ENCODE data around the gene IFT27.
A peak's percentile ranks its signal among the peaks of the same experiment; 100 is the strongest.
"Not testable (repeated sequence)": the region's sequence is repeated elsewhere in the genome, so short reads cannot be mapped to it uniquely, and the experiment has no call there.

The IFT27 gene

DNA sequence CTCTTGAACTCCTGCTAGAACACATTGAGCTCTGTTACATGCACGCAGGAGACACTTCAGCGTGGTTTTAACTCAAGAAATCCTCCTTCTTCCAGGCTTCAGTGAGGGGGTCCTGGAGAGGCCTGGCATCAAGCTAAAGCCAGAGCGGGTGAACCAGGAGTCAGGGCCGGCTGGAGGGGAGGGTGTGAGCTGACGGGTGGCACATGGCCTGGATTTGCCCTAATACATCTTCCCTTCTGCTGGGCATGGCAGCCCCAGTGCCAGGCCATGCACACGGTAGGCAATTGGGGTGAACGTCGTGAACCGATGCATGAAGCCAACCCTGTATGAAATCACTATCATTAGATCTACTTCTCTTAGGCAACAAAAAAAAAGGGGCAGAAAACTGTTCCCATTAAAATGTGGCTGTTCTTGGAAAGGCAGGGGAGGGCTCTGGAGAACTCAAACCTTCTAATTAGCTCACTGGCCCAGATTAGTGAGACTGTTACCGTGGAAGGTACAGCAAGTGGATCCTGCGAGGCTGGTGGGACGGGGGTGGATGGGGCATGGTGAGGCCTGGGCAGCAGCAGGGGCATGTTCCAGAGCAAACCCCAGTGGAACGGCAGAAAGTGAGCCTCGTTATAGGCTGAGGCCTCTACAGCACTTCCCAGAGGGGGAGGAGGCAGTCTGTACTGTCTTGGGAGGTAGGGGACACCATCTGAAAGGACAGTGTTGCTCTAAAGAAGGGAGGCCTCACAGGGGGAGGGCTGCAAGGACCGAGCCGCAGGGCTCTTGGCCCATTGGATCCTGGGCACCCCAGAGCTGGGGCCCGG is 10.6 kb downstream of the IFT27 start:
- DNase-seq (ENCODE audit: low read depth in 2 of 2): no peak

GRCh38 chr22:36764641-36765040 is 11.3 kb downstream of the IFT27 start:
- no peak for DNase-seq (ENCODE audit: low read depth in 2 of 2)

- no peak for DNase-seq (ENCODE audit: low read depth in 2 of 2)
Measured at GRCh38 chr22:36764060-36764459, 11.9 kb downstream of the IFT27 start.

GRCh38 chr22:36763576-36763975 is 12.3 kb downstream of the IFT27 start:
- no peak for DNase-seq (ENCODE audit: low read depth in 2 of 2)

DNA sequence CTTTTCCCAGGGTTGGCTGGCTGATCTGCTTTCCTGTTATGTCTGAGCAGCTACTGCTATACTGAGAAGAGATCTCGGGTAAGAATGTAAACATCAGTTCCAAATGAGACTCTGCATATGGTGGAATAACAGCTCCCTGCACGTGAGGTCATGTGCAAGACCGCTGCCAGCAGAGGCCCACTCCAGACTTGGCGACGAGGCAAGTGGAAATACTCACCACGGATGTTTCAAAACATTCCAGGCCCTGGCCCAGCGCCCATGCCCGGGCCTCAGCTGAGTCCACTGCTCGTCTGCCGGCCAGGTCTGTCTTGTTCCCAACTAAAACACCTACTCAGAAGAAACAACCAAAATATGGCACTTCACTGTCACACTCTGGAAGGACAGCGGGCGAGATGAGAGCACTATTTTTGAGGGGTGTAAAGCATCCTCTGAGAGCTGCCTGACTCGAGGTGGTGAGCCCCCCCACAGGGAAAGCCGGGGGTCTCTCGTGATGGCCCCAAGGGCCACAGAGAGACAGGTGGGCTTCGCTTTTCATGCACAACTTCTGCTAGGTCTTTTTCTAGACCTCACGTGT is 13.1 kb downstream of the IFT27 start:
- no peak for DNase-seq (ENCODE audit: low read depth in 2 of 2)

- DNase-seq (ENCODE audit: low read depth in 2 of 2): no peak
Measured at GRCh38 chr22:36761553-36762240, 14.2 kb downstream of the IFT27 start.

DNA sequence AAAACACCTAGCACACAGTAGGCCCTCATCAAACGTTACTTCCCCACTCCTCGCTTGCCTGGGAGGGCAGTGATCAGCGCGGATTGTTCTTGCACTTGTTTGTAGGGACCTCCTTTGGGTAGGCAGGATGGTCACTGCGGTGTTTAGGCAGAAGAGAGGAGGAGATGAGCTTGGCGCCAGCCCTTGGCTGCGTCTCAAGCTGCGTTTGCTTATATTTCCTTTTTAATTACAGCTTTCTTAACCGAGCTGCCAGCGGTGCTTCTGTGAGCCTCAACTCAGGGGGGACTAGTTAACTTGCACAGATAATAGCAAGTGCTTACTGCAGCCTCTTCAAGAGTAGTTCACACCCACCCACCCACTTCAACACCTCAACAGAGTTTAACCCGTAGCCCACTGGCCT is 15.1 kb downstream of the IFT27 start:
- no peak for DNase-seq (ENCODE audit: low read depth in 2 of 2)

- no peak for DNase-seq (ENCODE audit: low read depth in 2 of 2)
Measured at GRCh38 chr22:36759481-36760159, 16.3 kb downstream of the IFT27 start.

DNA sequence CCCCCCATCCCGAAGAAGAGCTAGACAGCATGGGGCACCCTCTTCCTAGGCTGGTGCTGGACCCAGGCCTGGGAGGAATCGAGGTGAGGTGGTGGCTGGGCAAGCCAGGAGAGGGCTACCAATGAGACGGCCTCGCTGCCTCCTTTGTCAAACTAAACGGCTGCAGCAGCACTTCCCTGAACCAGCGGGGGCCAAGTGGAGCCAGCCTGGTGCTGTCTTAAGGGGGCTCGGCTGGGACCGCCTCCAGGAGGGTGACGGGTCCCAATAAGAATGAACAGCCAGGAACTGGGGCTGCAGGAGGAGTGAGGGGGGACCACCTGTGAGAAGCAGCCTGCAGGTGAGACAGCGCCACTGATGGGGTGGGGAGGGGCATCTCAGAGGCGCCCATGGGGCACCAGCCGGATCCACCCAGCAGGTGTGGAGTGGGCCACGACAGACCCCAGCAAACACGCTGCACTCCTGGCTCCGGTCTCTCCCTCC is 17.1 kb downstream of the IFT27 start:
- no peak for DNase-seq (ENCODE audit: low read depth in 2 of 2)

GRCh38 chr22:36757668-36758211 is 18.2 kb downstream of the IFT27 start:
- DNase-seq (ENCODE audit: low read depth in 2 of 2): peak; percentile 45 to 47

DNA sequence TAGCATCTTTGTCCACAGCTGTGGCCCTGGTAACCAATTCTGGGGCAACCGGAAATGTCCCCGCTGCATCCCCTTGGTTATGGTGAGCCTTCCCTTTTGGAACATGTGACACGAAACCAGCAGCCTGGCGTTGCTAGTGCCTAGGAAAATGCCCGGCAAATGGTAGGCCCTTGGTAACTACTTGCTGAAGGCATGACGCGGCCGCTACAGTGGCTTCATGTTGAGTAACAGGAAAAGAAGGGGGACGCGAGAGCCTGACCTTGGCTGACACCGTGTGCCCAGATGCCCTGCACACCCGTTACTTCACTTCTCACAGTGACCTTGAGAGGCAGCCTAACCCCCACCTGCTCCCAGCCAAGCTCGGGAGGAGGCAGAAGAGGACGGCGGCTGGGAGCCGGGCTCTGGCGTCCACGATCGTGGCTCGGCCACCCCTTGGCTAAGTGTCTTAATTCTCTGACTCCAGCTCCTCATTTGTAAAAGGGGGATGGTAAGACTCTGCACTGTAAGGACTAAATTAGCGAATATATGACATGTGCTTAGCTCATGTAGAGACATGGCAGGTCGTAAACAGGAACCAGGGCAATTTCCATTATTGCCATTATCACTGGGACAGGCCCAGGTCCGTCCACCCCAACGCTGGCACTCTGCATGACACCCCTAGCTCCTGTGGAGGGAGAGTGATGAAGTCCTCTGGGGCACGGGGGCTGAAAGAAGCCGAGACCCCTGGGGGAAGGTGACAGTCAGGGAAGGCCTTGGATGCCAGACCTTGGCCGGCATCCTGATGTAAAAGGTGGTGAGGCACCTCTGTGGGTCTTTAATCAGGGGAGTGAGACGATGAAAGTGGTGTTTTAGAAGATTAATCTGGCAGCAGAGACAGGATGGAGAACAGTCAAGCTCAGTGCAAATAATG is 18.9 kb downstream of the IFT27 start:
- DNase-seq (ENCODE audit: low read depth in 2 of 2): no peak

DNA sequence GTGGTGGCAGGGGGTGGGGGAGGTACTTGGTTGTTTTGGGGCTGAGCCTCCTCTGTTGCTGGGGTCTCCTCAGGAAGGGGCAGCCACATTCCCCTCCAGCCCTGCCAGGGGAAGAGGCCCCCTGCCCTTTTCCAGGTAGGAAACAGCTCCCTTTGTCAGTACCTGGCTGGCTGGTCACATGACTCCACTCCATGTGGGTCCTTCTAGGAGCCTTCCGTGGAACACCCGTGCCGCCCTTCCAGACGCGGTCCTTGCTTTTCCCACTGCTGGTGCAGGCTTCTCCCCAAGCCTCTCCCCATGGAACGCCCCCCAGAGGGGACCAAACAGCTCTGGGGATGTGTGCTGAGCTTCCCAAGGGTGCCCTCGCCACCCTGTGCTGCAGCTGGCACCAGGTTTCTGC is 19.9 kb downstream of the IFT27 start:
- DNase-seq (ENCODE audit: low read depth in 2 of 2): no peak

- no peak for DNase-seq (ENCODE audit: low read depth in 2 of 2)
Measured at GRCh38 chr22:36755316-36755715, 20.6 kb downstream of the IFT27 start.

- DNase-seq (ENCODE audit: low read depth in 2 of 2): not testable (repeated sequence)
Measured at GRCh38 chr22:36754881-36755280, 21.0 kb downstream of the IFT27 start.

DNA sequence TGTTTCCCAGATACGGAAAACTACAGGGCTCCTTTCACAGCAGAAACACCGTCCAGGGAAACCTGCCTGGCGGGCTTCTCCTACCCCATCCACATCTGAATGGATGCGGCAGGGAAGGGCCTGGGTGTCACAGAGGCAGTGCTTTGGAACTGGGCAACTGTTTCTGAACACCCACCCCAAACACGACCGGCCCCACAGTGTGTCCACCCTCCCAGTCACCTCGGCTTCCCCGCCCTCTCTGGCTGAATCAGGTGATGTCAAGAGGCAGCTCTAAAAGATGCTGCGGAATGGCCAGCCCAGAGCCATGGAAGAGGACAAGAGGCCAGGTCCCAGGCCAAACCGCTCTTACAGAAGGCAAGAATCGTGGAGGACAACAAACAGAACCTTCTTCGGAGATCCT is 22.0 kb downstream of the IFT27 start:
- DNase-seq (ENCODE audit: low read depth in 2 of 2): no peak

GRCh38 chr22:36753120-36753802 is 22.7 kb downstream of the IFT27 start:
- no peak for DNase-seq (ENCODE audit: low read depth in 2 of 2)

DNA sequence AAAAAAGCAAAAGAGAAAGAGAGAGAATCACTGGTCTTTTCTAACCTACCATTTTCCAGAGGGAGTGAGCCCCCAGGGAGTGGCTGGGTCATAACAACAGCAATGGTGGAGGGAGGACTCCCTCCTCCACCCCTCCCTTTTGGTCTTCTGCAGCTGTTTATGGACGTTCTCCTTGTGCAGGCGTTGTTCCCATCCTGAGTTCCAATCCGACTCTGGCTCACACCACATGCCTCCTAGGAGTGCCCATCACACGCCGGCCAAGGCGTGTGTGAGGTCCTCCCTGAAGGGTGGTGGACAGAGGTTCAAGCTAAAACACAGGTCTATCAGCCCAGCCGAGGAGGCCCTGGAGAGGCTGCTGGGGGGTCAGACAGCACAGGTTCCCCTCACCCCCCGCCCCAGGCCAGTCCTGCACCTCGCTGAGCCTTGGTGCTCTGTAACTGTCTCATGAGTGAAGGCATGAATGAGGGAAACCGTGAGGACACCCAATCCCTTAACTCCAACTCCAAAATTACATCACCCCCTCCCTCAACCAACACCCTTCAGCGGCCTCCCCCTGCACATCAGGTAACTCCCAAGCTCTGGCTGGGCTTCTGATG is 29.4 kb downstream of the IFT27 start:
- DNase-seq (ENCODE audit: low read depth in 2 of 2): no peak

- DNase-seq (ENCODE audit: low read depth in 2 of 2): no peak
Measured at GRCh38 chr22:36745301-36745995, 30.5 kb downstream of the IFT27 start.

DNA sequence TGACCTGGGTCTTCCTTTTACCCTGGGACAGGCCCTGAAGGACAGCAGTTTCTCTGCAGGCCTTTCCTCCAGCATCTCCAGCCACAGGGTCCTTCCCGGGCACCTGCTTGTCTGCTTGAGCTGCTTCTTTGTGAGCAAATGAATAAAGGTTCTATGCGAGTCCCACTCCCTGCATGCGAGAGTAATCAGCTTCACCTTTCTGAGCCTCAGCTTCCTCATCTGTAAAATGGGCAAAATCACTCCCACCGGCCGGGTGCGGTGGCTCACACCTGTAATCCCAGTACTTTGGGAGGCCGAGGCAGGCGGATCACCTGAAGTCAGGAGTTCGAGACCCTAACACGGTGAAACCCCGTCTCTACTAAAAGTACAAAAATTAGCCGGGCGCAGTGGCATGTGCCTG is 31.1 kb downstream of the IFT27 start:
- DNase-seq (ENCODE audit: low read depth in 2 of 2): no peak
